ENCODE data around the gene COLEC12. TPM values are rescaled to one million over a fixed set of nuclear protein-coding genes. Genes with fewer than 3 reads are reported as not detected.

COLEC12 gene
- total RNA-seq, 2 donors from 2014 or later = 10.9 to 15.3 TPM

DNA sequence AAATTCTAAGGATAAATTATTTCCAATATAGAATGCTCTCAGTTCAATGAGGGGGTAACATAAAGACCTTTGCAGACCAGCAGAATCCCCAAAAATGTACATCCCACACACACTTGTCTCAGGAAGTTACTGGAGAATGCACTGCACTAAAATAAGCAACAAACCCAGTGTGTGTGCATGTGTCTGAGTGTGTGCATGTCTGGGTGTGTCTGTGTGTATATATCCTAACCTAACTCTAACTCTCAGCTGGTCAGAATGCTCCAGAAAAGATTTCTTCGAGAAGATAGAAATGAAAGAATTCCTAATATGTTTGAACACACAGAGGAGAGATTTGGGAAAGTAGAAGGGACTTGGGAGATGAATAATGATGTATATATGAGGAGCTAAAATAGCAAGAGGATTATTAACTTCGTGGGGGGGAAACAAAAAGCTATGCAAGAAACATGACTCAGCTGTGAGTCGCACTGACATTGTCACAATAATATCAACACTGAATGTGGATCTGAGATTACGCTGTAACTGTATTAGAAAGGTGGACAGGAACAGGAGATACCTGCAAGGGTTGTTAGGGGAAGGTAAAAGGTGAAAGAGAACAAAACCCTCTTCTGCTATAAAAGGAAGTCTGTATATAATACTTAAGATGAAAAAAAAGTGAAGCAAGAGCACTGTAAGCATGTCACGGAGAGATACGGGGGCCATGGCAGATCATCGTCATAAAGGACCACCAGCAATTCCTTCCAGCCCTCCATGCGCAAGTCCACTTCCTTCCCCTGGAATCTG, 11.1 kb downstream of the COLEC12 start:
- DNase-seq (ENCODE audit: low spot score) = no peak
- TF ChIP-seq, protein P1, sequence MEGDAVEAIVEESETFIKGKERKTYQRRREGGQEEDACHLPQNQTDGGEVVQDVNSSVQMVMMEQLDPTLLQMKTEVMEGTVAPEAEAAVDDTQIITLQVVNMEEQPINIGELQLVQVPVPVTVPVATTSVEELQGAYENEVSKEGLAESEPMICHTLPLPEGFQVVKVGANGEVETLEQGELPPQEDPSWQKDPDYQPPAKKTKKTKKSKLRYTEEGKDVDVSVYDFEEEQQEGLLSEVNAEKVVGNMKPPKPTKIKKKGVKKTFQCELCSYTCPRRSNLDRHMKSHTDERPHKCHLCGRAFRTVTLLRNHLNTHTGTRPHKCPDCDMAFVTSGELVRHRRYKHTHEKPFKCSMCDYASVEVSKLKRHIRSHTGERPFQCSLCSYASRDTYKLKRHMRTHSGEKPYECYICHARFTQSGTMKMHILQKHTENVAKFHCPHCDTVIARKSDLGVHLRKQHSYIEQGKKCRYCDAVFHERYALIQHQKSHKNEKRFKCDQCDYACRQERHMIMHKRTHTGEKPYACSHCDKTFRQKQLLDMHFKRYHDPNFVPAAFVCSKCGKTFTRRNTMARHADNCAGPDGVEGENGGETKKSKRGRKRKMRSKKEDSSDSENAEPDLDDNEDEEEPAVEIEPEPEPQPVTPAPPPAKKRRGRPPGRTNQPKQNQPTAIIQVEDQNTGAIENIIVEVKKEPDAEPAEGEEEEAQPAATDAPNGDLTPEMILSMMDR (IDR thresholded peaks at IDR 0.05) = no peak
- no peaks in the 10 kb centered on the region for H3K36me3 ChIP-seq
- H3K4me3 ChIP-seq = no peak overlapping the region
- H3K27ac ChIP-seq = no peak overlapping the region
- no peaks in the 10 kb centered on the region for H3K27me3 ChIP-seq
- no peaks in the 10 kb centered on the region for H3K4me1 ChIP-seq
- H3K9me3 ChIP-seq = no peaks in the 10 kb centered on the region

DNA sequence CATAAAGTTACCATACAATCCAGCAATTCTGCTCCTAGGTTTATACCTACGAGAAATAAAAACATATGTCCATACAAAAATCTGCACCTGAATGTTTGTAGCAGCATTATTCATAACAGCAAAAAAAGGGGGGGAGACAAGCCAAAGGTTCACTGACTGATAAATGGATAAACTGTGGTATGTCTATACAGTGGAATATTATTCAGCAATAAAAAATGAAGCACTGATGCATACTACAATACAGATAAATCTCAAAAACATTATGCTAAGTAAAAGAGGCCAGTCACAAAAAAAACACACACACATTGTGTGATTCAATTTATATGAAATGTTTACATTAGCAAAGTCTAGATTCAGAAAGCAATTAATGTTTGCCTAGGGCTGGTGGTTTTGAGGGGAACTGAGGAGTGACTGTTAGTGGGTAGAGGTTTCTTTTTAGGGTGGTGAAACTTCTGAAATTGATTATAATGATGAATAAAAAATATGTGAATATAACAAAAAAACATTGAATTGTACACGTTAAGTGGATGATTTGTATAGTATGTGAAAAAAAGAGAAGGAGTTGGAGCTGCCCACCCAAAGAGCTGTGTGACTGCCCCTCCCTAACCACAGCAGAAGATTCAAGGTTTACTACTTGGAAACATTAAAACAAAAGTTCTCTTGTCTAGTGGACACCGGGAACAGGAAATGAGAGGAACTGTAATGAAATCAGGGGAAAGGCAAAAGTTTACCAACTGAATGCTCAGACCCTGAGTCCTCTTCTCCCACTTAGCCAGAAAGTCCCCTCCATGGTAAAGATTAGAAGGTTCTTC, 13.4 kb downstream of the COLEC12 start:
- Histone ChIP-seq H3K9me3 (no peaks in the 10 kb centered on the region), H3K27ac (no peak overlapping the region), H3K27me3 (no peaks in the 10 kb centered on the region), H3K36me3 (no peaks in the 10 kb centered on the region), H3K4me3 (no peak overlapping the region), H3K4me1 (no peaks in the 10 kb centered on the region)
- TF ChIP-seq, protein P1 (IDR thresholded peaks at IDR 0.05) = no peak
- DNase-seq (ENCODE audit: low spot score) = no peak

DNA sequence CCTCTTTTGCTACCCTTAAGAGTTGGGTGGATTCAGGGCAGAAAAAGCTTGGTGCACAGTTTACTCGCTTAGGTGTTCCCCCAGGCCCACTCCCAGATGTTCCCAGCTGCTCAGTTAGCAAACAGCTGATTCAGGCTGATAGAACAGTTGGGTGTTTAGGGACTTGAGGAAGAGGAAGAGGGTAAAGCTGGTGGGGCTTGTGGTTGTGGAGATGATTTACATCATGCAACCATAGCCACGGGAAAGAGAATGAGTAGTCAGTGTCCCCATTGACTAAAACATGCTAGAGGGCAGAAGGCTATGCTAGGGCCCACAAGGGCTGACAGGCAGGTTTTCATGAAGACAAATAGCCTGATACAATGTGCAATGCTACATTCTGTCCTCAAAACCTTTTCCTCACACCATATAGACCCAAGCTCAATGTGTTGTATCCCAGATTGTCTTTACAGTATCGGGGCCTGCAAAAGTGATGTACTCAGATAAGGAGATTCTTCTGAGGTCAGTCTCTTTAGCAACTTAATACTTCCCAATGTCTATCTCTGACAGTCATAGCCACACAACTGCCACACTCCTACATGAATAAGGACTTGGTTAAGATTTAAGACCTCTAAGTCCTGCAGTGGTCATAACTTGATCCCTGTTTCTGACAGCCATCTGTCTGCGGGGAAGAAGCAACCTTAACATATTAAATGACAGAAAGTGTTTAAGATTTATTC, 15.6 kb downstream of the COLEC12 start:
- DNase-seq (ENCODE audit: low spot score) = no peak
- TF ChIP-seq, protein P1 (IDR thresholded peaks at IDR 0.05) = no peak
- Histone ChIP-seq H3K4me1 (no peaks in the 10 kb centered on the region), H3K4me3 (no peak overlapping the region), H3K27ac (no peak overlapping the region), H3K27me3 (no peaks in the 10 kb centered on the region), H3K36me3 (no peaks in the 10 kb centered on the region), H3K9me3 (no peaks in the 10 kb centered on the region)

DNA sequence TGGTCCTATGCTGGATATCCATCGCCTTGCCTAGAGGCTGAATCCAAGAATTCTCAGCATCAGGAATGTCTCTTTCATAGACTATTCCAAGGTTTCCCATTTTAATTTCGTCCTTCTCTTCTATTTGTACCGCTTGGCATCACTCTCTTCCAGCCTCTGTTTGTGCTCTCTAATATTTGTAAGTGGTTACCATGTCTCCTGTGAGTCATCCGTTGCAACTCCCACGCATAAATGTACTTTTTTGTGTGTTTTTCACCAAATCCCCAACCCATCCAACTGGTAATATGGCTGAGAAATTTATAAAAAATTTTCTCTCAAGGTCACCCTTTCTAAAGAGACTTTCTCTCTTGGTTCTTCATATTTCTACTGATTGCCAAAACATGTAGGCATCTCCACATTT, 21.8 kb downstream of the COLEC12 start:
- no peaks in the 10 kb centered on the region for H3K9me3 ChIP-seq
- no peak for DNase-seq (ENCODE audit: low spot score)
- no peaks in the 10 kb centered on the region for H3K27me3 ChIP-seq
- H3K36me3 ChIP-seq = no peaks in the 10 kb centered on the region
- no peak overlapping the region for H3K4me3 ChIP-seq
- TF ChIP-seq, protein P1 (IDR thresholded peaks at IDR 0.05) = no peak
- peak overlapping the region; percentile 43 to 61 for H3K27ac ChIP-seq
- peaks cover 0 to 5% of the 10 kb centered on the region in 2 donors for H3K4me1 ChIP-seq

DNA sequence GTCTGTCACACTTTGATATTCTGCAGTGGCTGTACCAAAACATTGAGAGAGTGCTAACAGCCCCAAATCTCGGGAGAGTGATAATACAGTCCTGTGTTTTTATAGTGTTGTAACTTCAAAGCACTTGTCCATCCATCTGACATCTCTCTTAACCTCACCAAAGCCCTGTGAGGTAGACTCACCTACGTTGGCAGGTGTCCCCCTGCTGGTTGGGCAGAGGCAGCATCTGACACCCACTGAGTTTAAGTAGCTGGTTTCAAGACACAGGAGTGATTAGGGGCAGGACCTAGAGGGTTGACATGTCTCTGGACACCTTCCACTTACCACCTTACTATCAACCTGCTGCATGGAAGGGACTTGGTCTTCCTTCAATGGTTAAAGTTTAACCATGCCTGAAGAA, 22.9 kb downstream of the COLEC12 start:
- peaks cover 0 to 5% of the 10 kb centered on the region in 2 donors for H3K4me1 ChIP-seq
- peak overlapping the region in 1 of 2 donors; percentile 20 for H3K27ac ChIP-seq
- TF ChIP-seq, protein P1 (IDR thresholded peaks at IDR 0.05) = no peak

More for the DNA sequence above, 22.9 kb downstream of the COLEC12 start:
- no peaks in the 10 kb centered on the region for H3K36me3 ChIP-seq
- no peak overlapping the region for H3K4me3 ChIP-seq
- H3K9me3 ChIP-seq = no peaks in the 10 kb centered on the region
- H3K27me3 ChIP-seq = no peaks in the 10 kb centered on the region
- no peak for DNase-seq (ENCODE audit: low spot score)

Measured in right atrium auricular region (tissue), 2 donors.